Right lobe of liver (tissue), 6 donors: ENCODE data around the gene ITPR3. TPM values are rescaled to one million over a fixed set of nuclear protein-coding genes. Genes with fewer than 3 reads are reported as not detected.
A peak's percentile ranks its signal among the peaks of the same experiment; 100 is the strongest.

Experiments
- ATAC-seq, 4 donors: fragments of 200-7000 bp; cut with Tn5 transposase; one replicate each; pipeline ENCODE4 v1.9.1; 2020; ENCODE audit warnings: mild to moderate bottlenecking in 4 of 4, moderate library complexity in 4 of 4
- DNase-seq, 3 donors: peaks; one replicate each; pipeline ENCODE4 v3.0.0-alpha.2; 2020
- H3K27ac ChIP-seq, 3 donors: fragments of 200-600 bp; one replicate each; pipeline ENCODE4 v1.8.0; 2022
- H3K27me3 ChIP-seq, 2 donors: fragments of 200-600 bp; one replicate each; pipeline ENCODE4 v1.8.0; 2022
- H3K36me3 ChIP-seq, 4 donors: fragments of 200-600 bp; sonication (generic) in 1 of 4; one replicate each; pipeline versions ENCODE4 v1.5.1 to v1.8.0; 2017 to 2022; ENCODE audit warnings: control low read depth in 1 of 4
- H3K4me1 ChIP-seq, 4 donors: fragments of 200-600 bp; sonication (generic) in 1 of 4; one replicate each; pipeline versions ENCODE4 v1.5.1 to v1.8.0; 2017 to 2022; ENCODE audit warnings: control low read depth in 1 of 4
- H3K4me3 ChIP-seq, 3 donors: fragments of 200-600 bp; one replicate each; pipeline ENCODE4 v1.8.0; 2022
- H3K9me3 ChIP-seq, 4 donors: fragments of 200-600 bp; sonication (generic) in 1 of 4; one replicate each; pipeline versions ENCODE4 v1.5.1 to v1.8.0; 2017 to 2022; ENCODE audit warnings: control low read depth in 1 of 4
- POLR2A ChIP-seq: fragments of 450-650 bp; IDR thresholded peaks from one replicate; pipeline ENCODE4 v1.6.1; 2017; ENCODE audit warnings: antibody characterized with exemption, mild to moderate bottlenecking
- WGBS: methylation state at CpG from one replicate; pipeline ENCODE4 v1.1.6; 2018; ENCODE audit warnings: low coverage, low lambda C conversion rate; ENCODE audit not compliant: insufficient coverage; ENCODE audit errors: missing lambda C conversion rate; 5-methylcytosine and 5-hydroxymethylcytosine counted together
- intact Hi-C, 2 donors: fragments of 100-400 bp; cut with DNase I; formaldehyde crosslinking; loops; one replicate each; pipeline versions ENCODE4 v1.11.2 to v1.14.1; 2022
- total RNA-seq, 6 experiments: library from RNA; depleted of rRNA in 2 of 6; stranded (reverse); fragments of >200 nt in 2 of 6; fragmentation: NEBNext Ultra II Directional in 3 of 6; extraction: Animal tissue kit (Norgen Biotek cat#: 25700) in 3 of 6; gene quantifications; one replicate each; pipeline versions ENCODE4 v1.1.0 to v1.2.4, GENCODE V29; 2016 to 2023
- TF ChIP-seq, protein P1 (sequence below), 4 donors: fragments of 200-600 bp in 3 of 4; fragments of 450-650 bp in 1 of 4; IDR thresholded peaks; one replicate each; pipeline versions ENCODE4 v1.5.1 to v1.8.0; 2016 to 2022; ENCODE audit warnings: antibody characterized with exemption in 4 of 4, mild to moderate bottlenecking in 2 of 4
- donor health status: DM: no; HTN: yes; CAD: no.
- donor health status: DM: no; HTN: no; CAD: no.
- donor health status: DM: no; HTN: no; CAD: no.
- donor health status: DM: no; HTN: yes; CAD: no.
- donor health status: DM: no; HTN: yes; CAD: no.

ITPR3 gene
- total RNA-seq, 6 experiments from 2014 or later, result 0.79 to 3.5 (median 1.6) TPM

DNA sequence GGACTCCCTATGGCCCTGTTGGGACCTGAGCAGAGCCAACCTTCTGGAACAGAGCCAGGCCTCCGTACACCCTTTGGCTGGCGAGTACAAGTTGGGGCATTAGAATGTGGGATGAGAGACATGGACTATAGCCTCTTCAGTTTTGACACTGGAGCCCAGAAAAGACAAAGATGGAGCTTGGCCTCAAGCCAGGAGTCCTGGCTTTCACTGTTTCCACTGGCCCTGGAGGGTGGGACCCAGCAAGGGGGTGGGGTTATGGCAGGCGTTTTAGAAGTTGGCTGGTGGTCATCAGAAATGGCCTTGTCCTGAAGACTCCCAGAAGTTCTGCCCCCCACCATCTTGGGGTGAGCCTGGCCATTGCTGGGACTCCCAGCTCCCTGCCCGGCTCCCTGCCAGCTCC lies 21.8 kb downstream of the ITPR3 start:
- peak in 1 of 4 donors; percentile 13 for ATAC-seq
- no peaks in the 10 kb centered on the region for H3K27me3 ChIP-seq
- intact Hi-C loops, result no loop called here
- no peaks in the 10 kb centered on the region for H3K9me3 ChIP-seq
- no peak for TF ChIP-seq POLR2A
- TF ChIP-seq, protein P1, sequence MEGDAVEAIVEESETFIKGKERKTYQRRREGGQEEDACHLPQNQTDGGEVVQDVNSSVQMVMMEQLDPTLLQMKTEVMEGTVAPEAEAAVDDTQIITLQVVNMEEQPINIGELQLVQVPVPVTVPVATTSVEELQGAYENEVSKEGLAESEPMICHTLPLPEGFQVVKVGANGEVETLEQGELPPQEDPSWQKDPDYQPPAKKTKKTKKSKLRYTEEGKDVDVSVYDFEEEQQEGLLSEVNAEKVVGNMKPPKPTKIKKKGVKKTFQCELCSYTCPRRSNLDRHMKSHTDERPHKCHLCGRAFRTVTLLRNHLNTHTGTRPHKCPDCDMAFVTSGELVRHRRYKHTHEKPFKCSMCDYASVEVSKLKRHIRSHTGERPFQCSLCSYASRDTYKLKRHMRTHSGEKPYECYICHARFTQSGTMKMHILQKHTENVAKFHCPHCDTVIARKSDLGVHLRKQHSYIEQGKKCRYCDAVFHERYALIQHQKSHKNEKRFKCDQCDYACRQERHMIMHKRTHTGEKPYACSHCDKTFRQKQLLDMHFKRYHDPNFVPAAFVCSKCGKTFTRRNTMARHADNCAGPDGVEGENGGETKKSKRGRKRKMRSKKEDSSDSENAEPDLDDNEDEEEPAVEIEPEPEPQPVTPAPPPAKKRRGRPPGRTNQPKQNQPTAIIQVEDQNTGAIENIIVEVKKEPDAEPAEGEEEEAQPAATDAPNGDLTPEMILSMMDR (IDR thresholded peaks at IDR 0.05), result no peak
- WGBS, result 52% methylated on average over 3 of the region's 4 CpGs
- H3K36me3 ChIP-seq, result no peaks in the 10 kb centered on the region
- H3K4me3 ChIP-seq, result no peak overlapping the region
- no peak overlapping the region for H3K27ac ChIP-seq
- no peaks in the 10 kb centered on the region for H3K4me1 ChIP-seq
- no peak for DNase-seq

DNA sequence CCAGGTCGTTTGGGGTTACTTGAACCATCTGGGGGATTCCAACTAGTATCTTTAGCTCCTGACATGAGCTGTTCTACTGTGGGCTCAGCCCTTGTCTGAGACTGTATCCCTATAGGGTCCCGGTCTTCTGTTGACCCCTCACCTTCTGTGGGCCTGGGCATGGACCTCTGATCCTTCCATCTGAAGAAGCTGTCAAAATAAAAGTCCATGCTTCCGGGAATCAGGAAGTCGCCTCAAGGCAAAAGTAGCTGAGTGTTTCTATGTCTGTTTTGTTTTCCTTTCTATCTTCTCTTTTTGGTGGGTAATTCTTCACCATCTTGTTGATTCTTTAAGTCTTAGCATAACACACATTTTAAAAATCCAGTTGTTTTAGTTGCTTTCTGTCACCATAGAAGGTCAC lies 30.3 kb downstream of the ITPR3 start:
- ATAC-seq, result no peak
- Histone ChIP-seq H3K36me3 (no peaks in the 10 kb centered on the region), H3K9me3 (no peaks in the 10 kb centered on the region), H3K27me3 (no peaks in the 10 kb centered on the region), H3K4me3 (no peak overlapping the region), H3K27ac (no peak overlapping the region), H3K4me1 (no peaks in the 10 kb centered on the region)
- TF ChIP-seq, protein P1 (IDR thresholded peaks at IDR 0.05), result no peak
- no peak for TF ChIP-seq POLR2A
- no peak for DNase-seq
- intact Hi-C loops, result no loop called here
- WGBS, result 43% methylated on average over 4 of the region's 4 CpGs

DNA sequence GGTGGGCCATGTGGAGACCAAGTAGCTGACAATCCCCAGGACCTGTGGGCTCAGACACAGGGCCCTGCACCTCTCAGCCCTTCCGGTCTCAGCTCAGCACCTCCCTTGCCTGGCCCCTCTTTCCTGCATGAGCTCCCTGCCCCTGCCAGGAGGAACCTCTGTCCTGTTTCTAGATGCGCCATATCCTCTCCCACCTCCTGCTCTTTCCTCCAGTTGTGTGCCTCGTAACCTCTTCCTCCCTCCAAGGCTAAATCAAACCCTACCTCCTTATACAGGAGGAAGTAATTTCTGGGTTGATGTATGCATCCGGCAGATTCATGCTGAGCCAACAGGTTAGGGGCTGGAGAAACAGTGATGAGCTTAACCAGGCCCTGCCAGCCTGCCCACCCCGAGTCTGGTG lies 30.9 kb downstream of the ITPR3 start:
- no peak overlapping the region for H3K27ac ChIP-seq
- TF ChIP-seq POLR2A, result no peak
- TF ChIP-seq, protein P1 (IDR thresholded peaks at IDR 0.05), result no peak
- DNase-seq, result no peak
- H3K4me3 ChIP-seq, result no peak overlapping the region
- H3K4me1 ChIP-seq, result no peaks in the 10 kb centered on the region
- WGBS, result 42% methylated on average over 4 of the region's 5 CpGs
- H3K27me3 ChIP-seq, result no peaks in the 10 kb centered on the region
- peak; percentile 30 to 64 (median 52) for ATAC-seq
- no peaks in the 10 kb centered on the region for H3K36me3 ChIP-seq
- intact Hi-C loops, result no loop called here
- no peaks in the 10 kb centered on the region for H3K9me3 ChIP-seq

DNA sequence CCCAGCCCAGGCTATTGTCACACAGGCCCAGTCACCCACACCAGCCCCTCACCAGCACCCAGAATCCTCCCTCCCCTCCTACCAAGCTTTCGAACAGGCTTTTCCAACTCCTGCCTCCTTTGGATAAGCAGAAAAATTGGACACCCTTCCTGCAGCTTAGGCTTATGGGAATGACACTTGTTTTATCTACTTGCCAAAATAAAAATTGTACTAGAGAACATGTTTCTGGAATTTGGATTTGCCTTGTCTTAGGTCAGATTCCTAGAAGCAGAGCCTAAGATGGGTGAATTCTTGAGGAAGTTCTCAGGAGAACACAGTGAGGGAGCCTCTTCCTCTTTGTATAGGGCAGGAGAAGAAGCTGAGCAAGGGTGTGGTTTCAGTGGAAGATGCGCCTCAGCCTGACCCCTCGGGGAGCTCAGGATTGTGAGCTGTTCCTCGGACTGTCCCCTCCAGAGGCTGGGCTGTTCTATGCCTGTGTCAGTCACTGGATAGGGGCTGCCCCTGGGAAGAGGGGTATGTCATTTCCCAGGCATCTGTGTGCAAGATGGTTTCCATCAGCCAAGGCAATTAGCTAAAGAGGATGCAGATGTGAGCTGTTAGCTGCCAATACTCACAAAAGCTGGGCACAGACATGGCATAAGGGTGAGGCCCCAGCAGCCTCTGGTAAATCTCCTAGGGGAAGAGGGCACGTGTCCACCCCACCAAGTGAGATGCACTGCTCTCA lies 33.9 kb downstream of the ITPR3 start:
- no peaks in the 10 kb centered on the region for H3K9me3 ChIP-seq
- intact Hi-C loops, result no loop called here
- 20% methylated on average over 3 of the region's 5 CpGs for WGBS
- ATAC-seq (no peak), DNase-seq (no peak)
- H3K36me3 ChIP-seq, result no peaks in the 10 kb centered on the region
- H3K27me3 ChIP-seq, result no peaks in the 10 kb centered on the region
- H3K4me1 ChIP-seq, result no peaks in the 10 kb centered on the region
- H3K27ac ChIP-seq, result no peak overlapping the region
- TF ChIP-seq, protein P1 (IDR thresholded peaks at IDR 0.05), result no peak
- TF ChIP-seq POLR2A, result no peak
- no peak overlapping the region for H3K4me3 ChIP-seq
